Measurements from ENCODE around the gene CLMP. TPM values are rescaled to one million over a fixed set of nuclear protein-coding genes. Genes with fewer than 3 reads are reported as not detected.

Gene CLMP
- total RNA-seq, 1 donor from 2014 or later = 24.2 TPM

GRCh38 chr11:123238297-123238696, 43.2 kb upstream of the CLMP start:
- H3K27ac Mint-ChIP-seq (ENCODE audit: unreplicated experiment) = no peak overlapping the region
- H3K9me3 Mint-ChIP-seq (ENCODE audit: unreplicated experiment) = peaks cover 3% of the 10 kb centered on the region
- TF ChIP-seq CTCF (IDR thresholded peaks at IDR 0.05; ENCODE audit: partially characterized antibody, unreplicated experiment) = no peak
- no peaks in the 10 kb centered on the region for H3K36me3 Mint-ChIP-seq (ENCODE audit: unreplicated experiment)
- DNase-seq = no peak
- H3K4me3 Mint-ChIP-seq (ENCODE audit: unreplicated experiment) = no peak overlapping the region
- H3K27me3 Mint-ChIP-seq (ENCODE audit: unreplicated experiment) = peaks cover 5% of the 10 kb centered on the region
- peaks cover 15% of the 10 kb centered on the region for H3K4me1 Mint-ChIP-seq (ENCODE audit: low read depth, unreplicated experiment)

- H3K36me3 Mint-ChIP-seq (ENCODE audit: unreplicated experiment) = no peaks in the 10 kb centered on the region
- peaks cover 5% of the 10 kb centered on the region for H3K27me3 Mint-ChIP-seq (ENCODE audit: unreplicated experiment)
- no peak overlapping the region for H3K27ac Mint-ChIP-seq (ENCODE audit: unreplicated experiment)
- H3K4me1 Mint-ChIP-seq (ENCODE audit: low read depth, unreplicated experiment) = peaks cover 18% of the 10 kb centered on the region
- no peak for DNase-seq
- H3K4me3 Mint-ChIP-seq (ENCODE audit: unreplicated experiment) = no peak overlapping the region
- H3K9me3 Mint-ChIP-seq (ENCODE audit: unreplicated experiment) = peaks cover 3% of the 10 kb centered on the region
- no peak for TF ChIP-seq CTCF (IDR thresholded peaks at IDR 0.05; ENCODE audit: partially characterized antibody, unreplicated experiment)
Measured at GRCh38 chr11:123236879-123237278, 41.8 kb upstream of the CLMP start.

GRCh38 chr11:123235656-123236261, 40.7 kb upstream of the CLMP start:
- Mint-ChIP-seq H3K36me3 (ENCODE audit: unreplicated experiment) (no peaks in the 10 kb centered on the region), H3K4me3 (ENCODE audit: unreplicated experiment) (no peak overlapping the region), H3K9me3 (ENCODE audit: unreplicated experiment) (peaks cover 3% of the 10 kb centered on the region), H3K27ac (ENCODE audit: unreplicated experiment) (no peak overlapping the region), H3K4me1 (ENCODE audit: low read depth, unreplicated experiment) (peaks cover 24% of the 10 kb centered on the region), H3K27me3 (ENCODE audit: unreplicated experiment) (peaks cover 5% of the 10 kb centered on the region)
- no peak for TF ChIP-seq CTCF (IDR thresholded peaks at IDR 0.05; ENCODE audit: partially characterized antibody, unreplicated experiment)
- DNase-seq = no peak

- peaks cover 24% of the 10 kb centered on the region for H3K4me1 Mint-ChIP-seq (ENCODE audit: low read depth, unreplicated experiment)
- H3K27me3 Mint-ChIP-seq (ENCODE audit: unreplicated experiment) = peaks cover 7% of the 10 kb centered on the region
- H3K36me3 Mint-ChIP-seq (ENCODE audit: unreplicated experiment) = no peaks in the 10 kb centered on the region
- TF ChIP-seq CTCF (IDR thresholded peaks at IDR 0.05; ENCODE audit: partially characterized antibody, unreplicated experiment) = peak; percentile 57
- no peak overlapping the region for H3K4me3 Mint-ChIP-seq (ENCODE audit: unreplicated experiment)
- DNase-seq = peak; percentile 61
- H3K27ac Mint-ChIP-seq (ENCODE audit: unreplicated experiment) = no peak overlapping the region
- peaks cover 4% of the 10 kb centered on the region for H3K9me3 Mint-ChIP-seq (ENCODE audit: unreplicated experiment)
Measured at GRCh38 chr11:123235117-123235655, 40.1 kb upstream of the CLMP start.

- peak overlapping the region; percentile 86 for H3K27ac Mint-ChIP-seq (ENCODE audit: unreplicated experiment)
- no peak for TF ChIP-seq CTCF (IDR thresholded peaks at IDR 0.05; ENCODE audit: partially characterized antibody, unreplicated experiment)
- DNase-seq = no peak
- peaks cover 7% of the 10 kb centered on the region for H3K27me3 Mint-ChIP-seq (ENCODE audit: unreplicated experiment)
- H3K4me1 Mint-ChIP-seq (ENCODE audit: low read depth, unreplicated experiment) = peaks cover 24% of the 10 kb centered on the region
- H3K4me3 Mint-ChIP-seq (ENCODE audit: unreplicated experiment) = no peak overlapping the region
- H3K9me3 Mint-ChIP-seq (ENCODE audit: unreplicated experiment) = peaks cover 4% of the 10 kb centered on the region
- no peaks in the 10 kb centered on the region for H3K36me3 Mint-ChIP-seq (ENCODE audit: unreplicated experiment)
Measured at GRCh38 chr11:123233975-123234334, 38.9 kb upstream of the CLMP start.

Measured in glutamatergic neuron (in vitro differentiated cells).